Left lung (tissue), 10 donors: ENCODE results near the gene TANC1. TPM values are rescaled to one million over a fixed set of nuclear protein-coding genes. Genes with fewer than 3 reads are reported as not detected.

ENCODE experiments used
- ATAC-seq: fragments of 200-7000 bp; cut with Tn5 transposase; one replicate; pipeline ENCODE4 v1.9.1; 2020; ENCODE audit warnings: moderate library complexity
- DNase-seq, 4 donors: peaks; one replicate each; pipeline ENCODE4 v3.0.0-alpha.2; 2013 to 2020
- H3K27ac ChIP-seq, 2 donors: fragments of 200-600 bp; sonication (generic) in 1 of 2; one replicate each; pipeline versions ENCODE4 v1.5.0 to v1.8.0; 2020 to 2021
- H3K27me3 ChIP-seq, 2 donors: fragments of 200-600 bp; sonication (generic) in 1 of 2; one replicate each; pipeline versions ENCODE4 v1.5.0 to v1.8.0; 2020 to 2021
- H3K36me3 ChIP-seq, 2 donors: fragments of 200-600 bp; sonication (generic) in 1 of 2; one replicate each; pipeline versions ENCODE4 v1.5.0 to v1.8.0; 2020 to 2021
- H3K4me1 ChIP-seq, 2 donors: fragments of 200-600 bp; one replicate each; pipeline ENCODE4 v1.8.0; 2021
- H3K4me3 ChIP-seq, 2 donors: fragments of 200-600 bp; sonication (generic) in 1 of 2; one replicate each; pipeline versions ENCODE4 v1.5.0 to v1.8.0; 2020 to 2021; ENCODE audit warnings: mild to moderate bottlenecking in 1 of 2
- H3K9me3 ChIP-seq, 2 donors: fragments of 200-600 bp; sonication (generic) in 1 of 2; one replicate each; pipeline versions ENCODE4 v1.5.0 to v1.8.0; 2020 to 2021
- CTCF ChIP-seq, 2 donors: fragments of 200-600 bp; sonication (generic) in 1 of 2; IDR thresholded peaks; one replicate each; pipeline versions ENCODE4 v1.5.0 to v1.8.0; 2021; ENCODE audit warnings: antibody characterized with exemption in 2 of 2
- intact Hi-C, 2 donors: fragments of 100-400 bp; cut with DNase I; formaldehyde crosslinking; loops; one replicate each; pipeline versions ENCODE4 v1.11.2 to v1.14.2; 2022
- polyA plus RNA-seq, 6 donors: library from polyadenylated mRNA; unstranded; fragments of 120-200 nt; gene quantifications; one replicate each; pipeline ENCODE4 v1.2.1, GENCODE V29; 2013; ENCODE audit not compliant: insufficient read length in 6 of 6
- total RNA-seq, 2 donors: library from RNA; stranded (reverse); fragmentation: NEBNext Ultra II Directional; extraction: Animal tissue kit (Norgen Biotek cat#: 25700); gene quantifications; one replicate each; pipeline ENCODE4 v1.2.1, GENCODE V29; 2021
- donor health status: DM: no; HTN: yes; CAD: no.
- donor health status: DM: no; HTN: no; CAD: no.

The TANC1 gene
- total and polyA plus RNA-seq, 8 donors, result 40.1 to 76.6 (median 53.3) TPM

- no peak for DNase-seq
- Histone ChIP-seq H3K27ac (no peak overlapping the region), H3K27me3 (no peaks in the 10 kb centered on the region), H3K9me3 (no peaks in the 10 kb centered on the region), H3K4me1 (peaks cover 6 to 11% of the 10 kb centered on the region in 2 donors), H3K36me3 (peaks cover 0 to 53% of the 10 kb centered on the region in 2 donors), H3K4me3 (no peak overlapping the region)
- intact Hi-C loops, result no loop called here
- ATAC-seq, result no peak
- TF ChIP-seq CTCF (IDR thresholded peaks at IDR 0.05), result no peak
Measured at GRCh38 chr2:159195697-159196096, 227.3 kb downstream of the TANC1 start.

- H3K36me3 ChIP-seq, result peaks cover 0 to 53% of the 10 kb centered on the region in 2 donors
- no peak for DNase-seq
- no peak for ATAC-seq
- intact Hi-C loops, result no loop called here
- no peak for TF ChIP-seq CTCF (IDR thresholded peaks at IDR 0.05)
- H3K27me3 ChIP-seq, result no peaks in the 10 kb centered on the region
- H3K27ac ChIP-seq, result no peak overlapping the region
- no peaks in the 10 kb centered on the region for H3K9me3 ChIP-seq
- H3K4me1 ChIP-seq, result peaks cover 11 to 18% of the 10 kb centered on the region in 2 donors
- no peak overlapping the region for H3K4me3 ChIP-seq
Measured at GRCh38 chr2:159196393-159196925, 228.0 kb downstream of the TANC1 start.

GRCh38 chr2:159199236-159199635 lies 230.8 kb downstream of the TANC1 start:
- DNase-seq (no peak), ATAC-seq (no peak)
- no peaks in the 10 kb centered on the region for H3K9me3 ChIP-seq
- no peak for TF ChIP-seq CTCF (IDR thresholded peaks at IDR 0.05)
- H3K27me3 ChIP-seq, result no peaks in the 10 kb centered on the region
- peaks cover 0 to 51% of the 10 kb centered on the region in 2 donors for H3K36me3 ChIP-seq
- no peak overlapping the region for H3K27ac ChIP-seq
- intact Hi-C loops, result no loop called here
- H3K4me1 ChIP-seq, result peaks cover 8 to 22% of the 10 kb centered on the region in 2 donors
- no peak overlapping the region for H3K4me3 ChIP-seq

- Histone ChIP-seq H3K9me3 (no peaks in the 10 kb centered on the region), H3K36me3 (peaks cover 0 to 44% of the 10 kb centered on the region in 2 donors), H3K27me3 (no peaks in the 10 kb centered on the region), H3K4me1 (peaks cover 8 to 22% of the 10 kb centered on the region in 2 donors), H3K27ac (peak overlapping the region in 1 of 2 donors; percentile 73), H3K4me3 (no peak overlapping the region)
- TF ChIP-seq CTCF (IDR thresholded peaks at IDR 0.05), result no peak
- ATAC-seq (no peak), DNase-seq (no peak)
- intact Hi-C loops, result no loop called here
Measured at GRCh38 chr2:159199761-159200465, 231.5 kb downstream of the TANC1 start.

GRCh38 chr2:159200498-159200897 lies 232.1 kb downstream of the TANC1 start:
- Histone ChIP-seq H3K4me3 (no peak overlapping the region), H3K27me3 (no peaks in the 10 kb centered on the region), H3K9me3 (no peaks in the 10 kb centered on the region), H3K36me3 (peaks cover 0 to 43% of the 10 kb centered on the region in 2 donors), H3K27ac (peak overlapping the region in 1 of 2 donors; percentile 73), H3K4me1 (peaks cover 8 to 22% of the 10 kb centered on the region in 2 donors)
- intact Hi-C loops, result no loop called here
- peak; percentile 31 for ATAC-seq
- DNase-seq, result no peak
- TF ChIP-seq CTCF (IDR thresholded peaks at IDR 0.05), result no peak
